Measurements from ENCODE around the gene MSI2.

- TF ChIP-seq YY1 (IDR thresholded peaks at IDR 0.05; ENCODE audit: insufficient read depth, insufficient read length) (no peak), ZNF274 (IDR thresholded peaks at IDR 0.05; ENCODE audit: low read depth, low read length) (no peak)
Measured at GRCh38 chr17:57633236-57633635, 376.9 kb downstream of the MSI2 start.
